SK-N-SH treated with all-trans-retinoic acid at 6 μM for 48 hours (cell line): Measurements from ENCODE around the gene SLC4A5.

Experiments
- ATAC-seq: fragments of 200-7000 bp; cut with Tn5 transposase; 3 replicates; pipeline ENCODE4 v1.9.1; 2020; ENCODE audit warnings: mild to moderate bottlenecking, moderate library complexity
- ARNTL ChIP-seq: fragments of 450-650 bp; formaldehyde crosslinking; IDR thresholded peaks from 2 replicates; pipeline ENCODE4 v1.5.0; 2020; ENCODE audit warnings: low read depth, mild to moderate bottlenecking, moderate library complexity, borderline replicate concordance
- BACH2 ChIP-seq: fragments of 250-450 bp; sonication (Bioruptor Pico); IDR thresholded peaks from 2 replicates; pipeline ENCODE4 v1.9.0; 2021; ENCODE audit warnings: mild to moderate bottlenecking, borderline replicate concordance
- CSDC2 ChIP-seq: fragments of 250-450 bp; sonication (Bioruptor Pico); IDR thresholded peaks from 2 replicates; pipeline ENCODE4 v1.5.0; 2020; ENCODE audit warnings: mild to moderate bottlenecking, moderate library complexity
- ESRRG ChIP-seq: fragments of 250-450 bp; sonication (Bioruptor Pico); IDR thresholded peaks from 2 replicates; pipeline ENCODE4 v1.6.1; 2021; ENCODE audit warnings: mild to moderate bottlenecking
- GLIS3 ChIP-seq: fragments of 250-450 bp; sonication (Bioruptor Pico); IDR thresholded peaks from 2 replicates; pipeline ENCODE4 v1.5.0; 2020; ENCODE audit warnings: mild to moderate bottlenecking, moderate library complexity
- ISL1 ChIP-seq: fragments of 250-450 bp; sonication (Bioruptor Pico); IDR thresholded peaks from 2 replicates; pipeline ENCODE4 v2.1.2; 2022; ENCODE audit warnings: mild to moderate bottlenecking, moderate library complexity
- OSR1 ChIP-seq: fragments of 250-450 bp; sonication (Bioruptor Pico); IDR thresholded peaks from 2 replicates; pipeline ENCODE4 v1.8.0; 2022; ENCODE audit warnings: moderate library complexity, mild to moderate bottlenecking, inconsistent platforms
- SNAI2 ChIP-seq: fragments of 250-450 bp; sonication (Bioruptor Pico); IDR thresholded peaks from 2 replicates; pipeline ENCODE4 v1.5.0; 2020; ENCODE audit warnings: mild to moderate bottlenecking, moderate library complexity
- TCF4 ChIP-seq: fragments of 250-450 bp; sonication (Bioruptor Pico); IDR thresholded peaks from 2 replicates; pipeline ENCODE4 v1.8.0; 2021; ENCODE audit warnings: mild to moderate bottlenecking, moderate library complexity, borderline replicate concordance
- TOX ChIP-seq: fragments of 250-450 bp; sonication (Bioruptor Pico); IDR thresholded peaks from 2 replicates; pipeline ENCODE4 v1.8.0; 2021; ENCODE audit warnings: mild to moderate bottlenecking, moderate library complexity, borderline replicate concordance
- ZFP3 ChIP-seq: fragments of 250-450 bp; sonication (Bioruptor Pico); IDR thresholded peaks from 2 replicates; pipeline ENCODE4 v1.5.0; 2020; ENCODE audit warnings: mild to moderate bottlenecking, moderate library complexity
- ZFP30 ChIP-seq: fragments of 450-650 bp; formaldehyde crosslinking; IDR thresholded peaks from 2 replicates; pipeline ENCODE4 v1.5.0; 2022; ENCODE audit warnings: mild to moderate bottlenecking, moderate library complexity
- TF ChIP-seq, protein P1 (sequence below): fragments of 250-450 bp; sonication (Bioruptor Pico); IDR thresholded peaks from 2 replicates; pipeline ENCODE4 v1.5.1; 2021; ENCODE audit warnings: mild to moderate bottlenecking, moderate library complexity
- TF ChIP-seq, protein P2 (sequence below): fragments of 250-450 bp; sonication (Bioruptor Pico); IDR thresholded peaks from 2 replicates; pipeline ENCODE4 v1.8.0; 2021; ENCODE audit warnings: low read depth, mild to moderate bottlenecking, moderate library complexity, borderline replicate concordance
- TF ChIP-seq, protein P3 (sequence below): fragments of 250-450 bp; sonication (Bioruptor Pico); IDR thresholded peaks from 2 replicates; pipeline ENCODE4 v1.5.1; 2020; ENCODE audit warnings: low read depth, mild to moderate bottlenecking, moderate library complexity
- TF ChIP-seq, protein P4 (sequence below): fragments of 250-450 bp; sonication (Bioruptor Pico); IDR thresholded peaks from 2 replicates; pipeline ENCODE4 v1.5.0; 2020; ENCODE audit warnings: mild to moderate bottlenecking, moderate library complexity
- TF ChIP-seq, protein P5 (sequence below): fragments of 250-450 bp; sonication (Bioruptor Pico); IDR thresholded peaks from 2 replicates; pipeline ENCODE4 v1.8.0; 2020; ENCODE audit warnings: mild to moderate bottlenecking, moderate library complexity, borderline replicate concordance

SLC4A5 gene

DNA sequence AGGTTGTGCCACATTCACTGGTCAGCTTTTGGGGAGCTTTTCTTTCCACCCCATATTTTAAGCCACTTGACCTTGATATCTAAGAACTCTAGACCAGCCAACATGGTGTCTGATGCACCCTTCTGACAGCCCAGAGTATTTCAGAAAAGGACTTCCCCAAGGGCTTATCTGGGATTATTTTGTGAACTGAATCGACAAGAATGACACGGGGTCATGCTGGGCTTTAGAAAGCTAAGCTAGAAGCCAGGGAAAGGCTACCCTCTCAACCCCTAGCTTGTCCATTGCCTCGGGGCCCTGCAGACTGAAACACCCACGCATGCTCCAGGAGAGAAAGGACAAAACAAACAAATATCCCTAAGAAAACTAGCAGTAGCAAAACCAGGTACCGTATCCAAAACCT is 16.0 kb downstream of the SLC4A5 start:
- TF ChIP-seq ZFP3 (CRISPR knock-in tag), result no peak
- no peak for TF ChIP-seq TCF4 (CRISPR knock-in tag)
- TF ChIP-seq, protein P1, sequence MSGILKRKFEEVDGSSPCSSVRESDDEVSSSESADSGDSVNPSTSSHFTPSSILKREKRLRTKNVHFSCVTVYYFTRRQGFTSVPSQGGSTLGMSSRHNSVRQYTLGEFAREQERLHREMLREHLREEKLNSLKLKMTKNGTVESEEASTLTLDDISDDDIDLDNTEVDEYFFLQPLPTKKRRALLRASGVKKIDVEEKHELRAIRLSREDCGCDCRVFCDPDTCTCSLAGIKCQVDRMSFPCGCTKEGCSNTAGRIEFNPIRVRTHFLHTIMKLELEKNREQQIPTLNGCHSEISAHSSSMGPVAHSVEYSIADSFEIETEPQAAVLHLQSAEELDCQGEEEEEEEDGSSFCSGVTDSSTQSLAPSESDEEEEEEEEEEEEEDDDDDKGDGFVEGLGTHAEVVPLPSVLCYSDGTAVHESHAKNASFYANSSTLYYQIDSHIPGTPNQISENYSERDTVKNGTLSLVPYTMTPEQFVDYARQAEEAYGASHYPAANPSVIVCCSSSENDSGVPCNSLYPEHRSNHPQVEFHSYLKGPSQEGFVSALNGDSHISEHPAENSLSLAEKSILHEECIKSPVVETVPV, result no peak
- no peak for TF ChIP-seq ISL1 (CRISPR knock-in tag)
- TF ChIP-seq TOX (CRISPR knock-in tag), result no peak
- TF ChIP-seq BACH2 (CRISPR knock-in tag), result no peak
- TF ChIP-seq ZFP30 (CRISPR knock-in tag), result no peak
- no peak for TF ChIP-seq CSDC2 (CRISPR knock-in tag)
- TF ChIP-seq GLIS3 (CRISPR knock-in tag), result no peak
- TF ChIP-seq OSR1 (CRISPR knock-in tag), result no peak
- TF ChIP-seq, protein P2, sequence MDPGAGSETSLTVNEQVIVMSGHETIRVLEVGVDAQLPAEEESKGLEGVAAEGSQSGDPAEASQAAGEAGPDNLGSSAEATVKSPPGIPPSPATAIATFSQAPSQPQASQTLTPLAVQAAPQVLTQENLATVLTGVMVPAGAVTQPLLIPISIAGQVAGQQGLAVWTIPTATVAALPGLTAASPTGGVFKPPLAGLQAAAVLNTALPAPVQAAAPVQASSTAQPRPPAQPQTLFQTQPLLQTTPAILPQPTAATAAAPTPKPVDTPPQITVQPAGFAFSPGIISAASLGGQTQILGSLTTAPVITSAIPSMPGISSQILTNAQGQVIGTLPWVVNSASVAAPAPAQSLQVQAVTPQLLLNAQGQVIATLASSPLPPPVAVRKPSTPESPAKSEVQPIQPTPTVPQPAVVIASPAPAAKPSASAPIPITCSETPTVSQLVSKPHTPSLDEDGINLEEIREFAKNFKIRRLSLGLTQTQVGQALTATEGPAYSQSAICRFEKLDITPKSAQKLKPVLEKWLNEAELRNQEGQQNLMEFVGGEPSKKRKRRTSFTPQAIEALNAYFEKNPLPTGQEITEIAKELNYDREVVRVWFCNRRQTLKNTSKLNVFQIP (CRISPR knock-in tag), result no peak
- TF ChIP-seq SNAI2 (CRISPR knock-in tag), result no peak
- TF ChIP-seq, protein P3, sequence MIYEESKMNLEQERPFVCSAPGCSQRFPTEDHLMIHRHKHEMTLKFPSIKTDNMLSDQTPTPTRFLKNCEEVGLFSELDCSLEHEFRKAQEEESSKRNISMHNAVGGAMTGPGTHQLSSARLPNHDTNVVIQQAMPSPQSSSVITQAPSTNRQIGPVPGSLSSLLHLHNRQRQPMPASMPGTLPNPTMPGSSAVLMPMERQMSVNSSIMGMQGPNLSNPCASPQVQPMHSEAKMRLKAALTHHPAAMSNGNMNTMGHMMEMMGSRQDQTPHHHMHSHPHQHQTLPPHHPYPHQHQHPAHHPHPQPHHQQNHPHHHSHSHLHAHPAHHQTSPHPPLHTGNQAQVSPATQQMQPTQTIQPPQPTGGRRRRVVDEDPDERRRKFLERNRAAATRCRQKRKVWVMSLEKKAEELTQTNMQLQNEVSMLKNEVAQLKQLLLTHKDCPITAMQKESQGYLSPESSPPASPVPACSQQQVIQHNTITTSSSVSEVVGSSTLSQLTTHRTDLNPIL, result no peak
- no peak for TF ChIP-seq ARNTL (CRISPR knock-in tag)
- TF ChIP-seq, protein P4, sequence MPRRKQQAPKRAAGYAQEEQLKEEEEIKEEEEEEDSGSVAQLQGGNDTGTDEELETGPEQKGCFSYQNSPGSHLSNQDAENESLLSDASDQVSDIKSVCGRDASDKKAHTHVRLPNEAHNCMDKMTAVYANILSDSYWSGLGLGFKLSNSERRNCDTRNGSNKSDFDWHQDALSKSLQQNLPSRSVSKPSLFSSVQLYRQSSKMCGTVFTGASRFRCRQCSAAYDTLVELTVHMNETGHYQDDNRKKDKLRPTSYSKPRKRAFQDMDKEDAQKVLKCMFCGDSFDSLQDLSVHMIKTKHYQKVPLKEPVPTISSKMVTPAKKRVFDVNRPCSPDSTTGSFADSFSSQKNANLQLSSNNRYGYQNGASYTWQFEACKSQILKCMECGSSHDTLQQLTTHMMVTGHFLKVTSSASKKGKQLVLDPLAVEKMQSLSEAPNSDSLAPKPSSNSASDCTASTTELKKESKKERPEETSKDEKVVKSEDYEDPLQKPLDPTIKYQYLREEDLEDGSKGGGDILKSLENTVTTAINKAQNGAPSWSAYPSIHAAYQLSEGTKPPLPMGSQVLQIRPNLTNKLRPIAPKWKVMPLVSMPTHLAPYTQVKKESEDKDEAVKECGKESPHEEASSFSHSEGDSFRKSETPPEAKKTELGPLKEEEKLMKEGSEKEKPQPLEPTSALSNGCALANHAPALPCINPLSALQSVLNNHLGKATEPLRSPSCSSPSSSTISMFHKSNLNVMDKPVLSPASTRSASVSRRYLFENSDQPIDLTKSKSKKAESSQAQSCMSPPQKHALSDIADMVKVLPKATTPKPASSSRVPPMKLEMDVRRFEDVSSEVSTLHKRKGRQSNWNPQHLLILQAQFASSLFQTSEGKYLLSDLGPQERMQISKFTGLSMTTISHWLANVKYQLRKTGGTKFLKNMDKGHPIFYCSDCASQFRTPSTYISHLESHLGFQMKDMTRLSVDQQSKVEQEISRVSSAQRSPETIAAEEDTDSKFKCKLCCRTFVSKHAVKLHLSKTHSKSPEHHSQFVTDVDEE, result no peak
- no peak for ATAC-seq

DNA sequence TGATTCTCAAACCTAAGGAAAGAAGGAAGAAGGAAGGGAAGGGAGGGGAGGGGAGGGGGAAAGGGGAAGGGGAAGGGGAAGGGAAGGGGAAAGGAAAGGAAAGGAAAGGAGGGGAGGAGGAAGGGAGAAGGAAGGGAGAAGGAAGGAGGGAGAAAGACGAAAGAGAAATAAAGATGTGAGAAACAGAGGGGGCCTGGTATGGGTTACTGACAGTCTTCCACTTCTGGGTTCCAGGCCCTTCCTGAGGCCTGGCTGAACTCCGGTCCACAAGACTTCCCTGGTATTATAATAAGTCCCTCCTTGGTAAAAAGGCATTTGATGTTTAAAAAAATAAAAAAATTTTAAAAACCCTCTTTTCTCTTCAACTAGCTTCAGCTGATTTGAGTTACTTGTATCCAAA is 17.4 kb downstream of the SLC4A5 start:
- TF ChIP-seq, protein P5, sequence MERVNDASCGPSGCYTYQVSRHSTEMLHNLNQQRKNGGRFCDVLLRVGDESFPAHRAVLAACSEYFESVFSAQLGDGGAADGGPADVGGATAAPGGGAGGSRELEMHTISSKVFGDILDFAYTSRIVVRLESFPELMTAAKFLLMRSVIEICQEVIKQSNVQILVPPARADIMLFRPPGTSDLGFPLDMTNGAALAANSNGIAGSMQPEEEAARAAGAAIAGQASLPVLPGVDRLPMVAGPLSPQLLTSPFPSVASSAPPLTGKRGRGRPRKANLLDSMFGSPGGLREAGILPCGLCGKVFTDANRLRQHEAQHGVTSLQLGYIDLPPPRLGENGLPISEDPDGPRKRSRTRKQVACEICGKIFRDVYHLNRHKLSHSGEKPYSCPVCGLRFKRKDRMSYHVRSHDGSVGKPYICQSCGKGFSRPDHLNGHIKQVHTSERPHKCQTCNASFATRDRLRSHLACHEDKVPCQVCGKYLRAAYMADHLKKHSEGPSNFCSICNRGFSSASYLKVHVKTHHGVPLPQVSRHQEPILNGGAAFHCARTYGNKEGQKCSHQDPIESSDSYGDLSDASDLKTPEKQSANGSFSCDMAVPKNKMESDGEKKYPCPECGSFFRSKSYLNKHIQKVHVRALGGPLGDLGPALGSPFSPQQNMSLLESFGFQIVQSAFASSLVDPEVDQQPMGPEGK, result no peak
- no peak for TF ChIP-seq TCF4 (CRISPR knock-in tag)
- TF ChIP-seq ZFP30 (CRISPR knock-in tag), result no peak
- no peak for TF ChIP-seq ISL1 (CRISPR knock-in tag)
- no peak for TF ChIP-seq ESRRG (CRISPR knock-in tag)
- no peak for TF ChIP-seq BACH2 (CRISPR knock-in tag)
- TF ChIP-seq, protein P4, result no peak
- TF ChIP-seq, protein P3, result no peak
- no peak for TF ChIP-seq GLIS3 (CRISPR knock-in tag)
- TF ChIP-seq, protein P2 (CRISPR knock-in tag), result no peak
- no peak for ATAC-seq
